Liver (tissue), 3 donors: ENCODE data around the gene CRELD2.

Experiments used
- GABPA ChIP-seq, 2 donors: IDR thresholded peaks in 1 of 2; conservative IDR thresholded peaks in 1 of 2; 2 replicates each; pipeline ENCODE4 v1.6.1; 2016; ENCODE audit warnings: antibody characterized with exemption in 2 of 2, mild to moderate bottlenecking in 1 of 2, moderate library complexity in 1 of 2
- NR2F2 ChIP-seq: IDR thresholded peaks from 2 replicates; pipeline ENCODE4 v1.6.1; 2016; ENCODE audit warnings: antibody characterized with exemption
- RAD21 ChIP-seq, 2 donors: IDR thresholded peaks; 2 replicates each; pipeline ENCODE4 v1.6.1; 2016; ENCODE audit warnings: antibody characterized with exemption in 2 of 2, mild to moderate bottlenecking in 2 of 2
- YY1 ChIP-seq: IDR thresholded peaks from 2 replicates; pipeline ENCODE4 v1.6.1; 2016; ENCODE audit warnings: antibody characterized with exemption, mild to moderate bottlenecking
- TF ChIP-seq, protein P1 (sequence below): fragments of 150-350 bp; IDR thresholded peaks from 2 replicates; pipeline ENCODE4 v1.5.1; 2017; ENCODE audit warnings: improper control_type of control experiment, low read depth, low read length; ENCODE audit not compliant: missing input control
- TF ChIP-seq, protein P2 (sequence below): IDR thresholded peaks from 2 replicates; pipeline ENCODE4 v1.6.1; 2016; ENCODE audit warnings: antibody characterized with exemption, mild to moderate bottlenecking
- TF ChIP-seq, protein P3 (sequence below): IDR thresholded peaks from 2 replicates; pipeline ENCODE4 v1.6.1; 2016; ENCODE audit warnings: antibody characterized with exemption
- donor health status: healthy.
- donor health status: healthy.

DNA sequence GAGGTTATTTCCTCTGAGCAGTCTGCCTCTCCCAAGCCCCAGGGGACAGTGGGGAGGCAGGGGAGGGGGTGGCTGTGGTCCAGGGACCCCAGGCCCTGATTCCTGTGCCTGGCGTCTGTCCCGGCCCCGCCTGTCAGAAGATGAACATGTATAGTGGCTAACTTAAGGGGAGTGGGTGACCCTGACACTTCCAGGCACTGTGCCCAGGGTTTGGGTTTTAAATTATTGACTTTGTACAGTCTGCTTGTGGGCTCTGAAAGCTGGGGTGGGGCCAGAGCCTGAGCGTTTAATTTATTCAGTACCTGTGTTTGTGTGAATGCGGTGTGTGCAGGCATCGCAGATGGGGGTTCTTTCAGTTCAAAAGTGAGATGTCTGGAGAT, 45.2 kb downstream of the CRELD2 start:
- TF ChIP-seq, protein P1, sequence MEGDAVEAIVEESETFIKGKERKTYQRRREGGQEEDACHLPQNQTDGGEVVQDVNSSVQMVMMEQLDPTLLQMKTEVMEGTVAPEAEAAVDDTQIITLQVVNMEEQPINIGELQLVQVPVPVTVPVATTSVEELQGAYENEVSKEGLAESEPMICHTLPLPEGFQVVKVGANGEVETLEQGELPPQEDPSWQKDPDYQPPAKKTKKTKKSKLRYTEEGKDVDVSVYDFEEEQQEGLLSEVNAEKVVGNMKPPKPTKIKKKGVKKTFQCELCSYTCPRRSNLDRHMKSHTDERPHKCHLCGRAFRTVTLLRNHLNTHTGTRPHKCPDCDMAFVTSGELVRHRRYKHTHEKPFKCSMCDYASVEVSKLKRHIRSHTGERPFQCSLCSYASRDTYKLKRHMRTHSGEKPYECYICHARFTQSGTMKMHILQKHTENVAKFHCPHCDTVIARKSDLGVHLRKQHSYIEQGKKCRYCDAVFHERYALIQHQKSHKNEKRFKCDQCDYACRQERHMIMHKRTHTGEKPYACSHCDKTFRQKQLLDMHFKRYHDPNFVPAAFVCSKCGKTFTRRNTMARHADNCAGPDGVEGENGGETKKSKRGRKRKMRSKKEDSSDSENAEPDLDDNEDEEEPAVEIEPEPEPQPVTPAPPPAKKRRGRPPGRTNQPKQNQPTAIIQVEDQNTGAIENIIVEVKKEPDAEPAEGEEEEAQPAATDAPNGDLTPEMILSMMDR = no peak
- TF ChIP-seq, protein P2, sequence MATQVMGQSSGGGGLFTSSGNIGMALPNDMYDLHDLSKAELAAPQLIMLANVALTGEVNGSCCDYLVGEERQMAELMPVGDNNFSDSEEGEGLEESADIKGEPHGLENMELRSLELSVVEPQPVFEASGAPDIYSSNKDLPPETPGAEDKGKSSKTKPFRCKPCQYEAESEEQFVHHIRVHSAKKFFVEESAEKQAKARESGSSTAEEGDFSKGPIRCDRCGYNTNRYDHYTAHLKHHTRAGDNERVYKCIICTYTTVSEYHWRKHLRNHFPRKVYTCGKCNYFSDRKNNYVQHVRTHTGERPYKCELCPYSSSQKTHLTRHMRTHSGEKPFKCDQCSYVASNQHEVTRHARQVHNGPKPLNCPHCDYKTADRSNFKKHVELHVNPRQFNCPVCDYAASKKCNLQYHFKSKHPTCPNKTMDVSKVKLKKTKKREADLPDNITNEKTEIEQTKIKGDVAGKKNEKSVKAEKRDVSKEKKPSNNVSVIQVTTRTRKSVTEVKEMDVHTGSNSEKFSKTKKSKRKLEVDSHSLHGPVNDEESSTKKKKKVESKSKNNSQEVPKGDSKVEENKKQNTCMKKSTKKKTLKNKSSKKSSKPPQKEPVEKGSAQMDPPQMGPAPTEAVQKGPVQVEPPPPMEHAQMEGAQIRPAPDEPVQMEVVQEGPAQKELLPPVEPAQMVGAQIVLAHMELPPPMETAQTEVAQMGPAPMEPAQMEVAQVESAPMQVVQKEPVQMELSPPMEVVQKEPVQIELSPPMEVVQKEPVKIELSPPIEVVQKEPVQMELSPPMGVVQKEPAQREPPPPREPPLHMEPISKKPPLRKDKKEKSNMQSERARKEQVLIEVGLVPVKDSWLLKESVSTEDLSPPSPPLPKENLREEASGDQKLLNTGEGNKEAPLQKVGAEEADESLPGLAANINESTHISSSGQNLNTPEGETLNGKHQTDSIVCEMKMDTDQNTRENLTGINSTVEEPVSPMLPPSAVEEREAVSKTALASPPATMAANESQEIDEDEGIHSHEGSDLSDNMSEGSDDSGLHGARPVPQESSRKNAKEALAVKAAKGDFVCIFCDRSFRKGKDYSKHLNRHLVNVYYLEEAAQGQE = no peak
- TF ChIP-seq NR2F2 (no peak), RAD21 (IDR thresholded peaks at IDR 0.05) (no peak), GABPA (IDR thresholded peaks at IDR 0.05 in 1 of 2, conservative IDR thresholded peaks at IDR 0.05 in 1 of 2) (no peak), YY1 (no peak)
- TF ChIP-seq, protein P3, sequence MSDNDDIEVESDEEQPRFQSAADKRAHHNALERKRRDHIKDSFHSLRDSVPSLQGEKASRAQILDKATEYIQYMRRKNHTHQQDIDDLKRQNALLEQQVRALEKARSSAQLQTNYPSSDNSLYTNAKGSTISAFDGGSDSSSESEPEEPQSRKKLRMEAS = no peak
